Gastroesophageal sphincter (tissue), 4 donors: ENCODE data around the gene IL34. TPM values are rescaled to one million over a fixed set of nuclear protein-coding genes. Genes with fewer than 3 reads are reported as not detected.

Experiments used
- ATAC-seq: fragments of 150-250 bp; one replicate; pipeline ENCODE4 v1.9.1; 2016; ENCODE audit warnings: mild to moderate bottlenecking, moderate library complexity
- H3K27ac ChIP-seq, 4 donors: fragments of 200-600 bp; sonication (generic) in 3 of 4; 1 replicate in 3 of 4; 2 replicates in 1 of 4; pipeline ENCODE4 v1.5.1; 2016 to 2019
- H3K27me3 ChIP-seq: fragments of 200-600 bp; sonication (generic); one replicate; pipeline ENCODE4 v1.5.1; 2019
- H3K36me3 ChIP-seq, 2 donors: fragments of 200-600 bp; sonication (generic); one replicate each; pipeline ENCODE4 v1.5.1; 2019; ENCODE audit warnings: control low read depth in 1 of 2
- H3K4me1 ChIP-seq, 3 donors: fragments of 200-600 bp; sonication (generic); 1 replicate in 2 of 3; 2 replicates in 1 of 3; pipeline ENCODE4 v1.5.1; 2016 to 2019; ENCODE audit warnings: control low read depth in 2 of 3
- H3K4me3 ChIP-seq, 2 donors: fragments of 200-600 bp; sonication (generic); one replicate each; pipeline ENCODE4 v1.5.1; 2019; ENCODE audit warnings: mild to moderate bottlenecking in 1 of 2, moderate library complexity in 1 of 2
- H3K9me3 ChIP-seq, 3 donors: fragments of 200-600 bp; sonication (generic); one replicate each; pipeline ENCODE4 v1.5.1; 2017 to 2019; ENCODE audit warnings: control low read depth in 2 of 3
- CTCF ChIP-seq, 4 experiments: fragments of 200-600 bp in 2 of 4; fragments of 450-650 bp in 2 of 4; sonication (generic) in 1 of 4; IDR thresholded peaks; one replicate each; pipeline ENCODE4 v1.5.1; 2017 to 2019; ENCODE audit warnings: antibody characterized with exemption in 4 of 4, mild to moderate bottlenecking in 2 of 4, moderate library complexity in 2 of 4
- EP300 ChIP-seq: sonication (generic); formaldehyde crosslinking; IDR thresholded peaks from one replicate; pipeline ENCODE4 v1.6.1; 2017; ENCODE audit warnings: antibody characterized with exemption, mild to moderate bottlenecking
- POLR2A ChIP-seq, 2 donors: fragments of 450-650 bp; IDR thresholded peaks; one replicate each; pipeline ENCODE4 v1.6.1; 2017; ENCODE audit warnings: antibody characterized with exemption in 2 of 2, mild to moderate bottlenecking in 2 of 2, moderate library complexity in 1 of 2
- POLR2AphosphoS5 ChIP-seq: sonication (generic); formaldehyde crosslinking; IDR thresholded peaks from one replicate; pipeline ENCODE4 v1.6.1; 2017; ENCODE audit warnings: antibody characterized with exemption
- WGBS, 2 donors: methylation state at CpG; one replicate each; pipeline ENCODE4 v1.1.5; 2018; ENCODE audit warnings: low coverage in 1 of 2; 5-methylcytosine and 5-hydroxymethylcytosine counted together
- total RNA-seq, 4 donors: library from RNA; depleted of rRNA; stranded (reverse); fragments of >200 nt; gene quantifications; one replicate each; pipeline ENCODE4 v1.1.0, GENCODE V29; 2016

The IL34 gene
- total RNA-seq, 4 donors from 2014 or later: 1.6 to 4.1 (median 2.8) TPM

- no peak for ATAC-seq
- WGBS, 2 donors: 40 to 49% methylated on average over 1 to 2 of the region's 8 CpGs
- Histone ChIP-seq H3K27ac (no peak overlapping the region), H3K36me3 (no peaks in the 10 kb centered on the region), H3K9me3 (no peaks in the 10 kb centered on the region), H3K4me3 (no peak overlapping the region), H3K4me1 (no peaks in the 10 kb centered on the region), H3K27me3 (no peaks in the 10 kb centered on the region)
- TF ChIP-seq EP300 (no peak), POLR2A (IDR thresholded peaks at IDR 0.05) (no peak), CTCF (IDR thresholded peaks at IDR 0.05) (no peak), POLR2AphosphoS5 (no peak)
Measured at GRCh38 chr16:70601576-70602575, 44.5 kb upstream of the IL34 start.

GRCh38 chr16:70602831-70603230, 43.5 kb upstream of the IL34 start:
- ATAC-seq: no peak
- Histone ChIP-seq H3K36me3 (no peaks in the 10 kb centered on the region), H3K27me3 (no peaks in the 10 kb centered on the region), H3K9me3 (no peaks in the 10 kb centered on the region), H3K27ac (no peak overlapping the region), H3K4me3 (no peak overlapping the region), H3K4me1 (no peaks in the 10 kb centered on the region)
- TF ChIP-seq EP300: no peak
- no peak for TF ChIP-seq CTCF (IDR thresholded peaks at IDR 0.05)
- TF ChIP-seq POLR2A (IDR thresholded peaks at IDR 0.05): no peak
- TF ChIP-seq POLR2AphosphoS5: no peak
- WGBS, 2 donors: 74 to 88% methylated on average over 7 of the region's 8 CpGs

- WGBS, 2 donors: 80 to 81% methylated on average over 5 to 6 of the region's 8 CpGs
- ATAC-seq: no peak
- no peaks in the 10 kb centered on the region for H3K27me3 ChIP-seq
- H3K4me1 ChIP-seq: peaks cover 0 to 3% (median 0%) of the 10 kb centered on the region in 3 donors
- no peaks in the 10 kb centered on the region for H3K9me3 ChIP-seq
- TF ChIP-seq EP300 (no peak), POLR2AphosphoS5 (no peak), POLR2A (IDR thresholded peaks at IDR 0.05) (no peak), CTCF (IDR thresholded peaks at IDR 0.05) (no peak)
- H3K36me3 ChIP-seq: no peaks in the 10 kb centered on the region
- H3K27ac ChIP-seq: peak overlapping the region in 1 of 4 donors; percentile 19
- no peak overlapping the region for H3K4me3 ChIP-seq
Measured at GRCh38 chr16:70604407-70605282, 41.7 kb upstream of the IL34 start.

GRCh38 chr16:70605283-70605657, 41.1 kb upstream of the IL34 start:
- no peak for ATAC-seq
- H3K27ac ChIP-seq: no peak overlapping the region
- H3K36me3 ChIP-seq: no peaks in the 10 kb centered on the region

More at GRCh38 chr16:70605283-70605657, 41.1 kb upstream of the IL34 start:
- no peak overlapping the region for H3K4me3 ChIP-seq
- H3K27me3 ChIP-seq: no peaks in the 10 kb centered on the region
- TF ChIP-seq CTCF (IDR thresholded peaks at IDR 0.05) (no peak), EP300 (no peak), POLR2AphosphoS5 (no peak), POLR2A (IDR thresholded peaks at IDR 0.05) (no peak)
- 40 to 83% methylated on average over 1 of the region's 1 CpG for WGBS, 2 donors
- peaks cover 0 to 9% (median 0%) of the 10 kb centered on the region in 3 donors for H3K4me1 ChIP-seq
- H3K9me3 ChIP-seq: no peaks in the 10 kb centered on the region
